ENCODE measurements around the gene CCDC97.

The CCDC97 gene

DNA sequence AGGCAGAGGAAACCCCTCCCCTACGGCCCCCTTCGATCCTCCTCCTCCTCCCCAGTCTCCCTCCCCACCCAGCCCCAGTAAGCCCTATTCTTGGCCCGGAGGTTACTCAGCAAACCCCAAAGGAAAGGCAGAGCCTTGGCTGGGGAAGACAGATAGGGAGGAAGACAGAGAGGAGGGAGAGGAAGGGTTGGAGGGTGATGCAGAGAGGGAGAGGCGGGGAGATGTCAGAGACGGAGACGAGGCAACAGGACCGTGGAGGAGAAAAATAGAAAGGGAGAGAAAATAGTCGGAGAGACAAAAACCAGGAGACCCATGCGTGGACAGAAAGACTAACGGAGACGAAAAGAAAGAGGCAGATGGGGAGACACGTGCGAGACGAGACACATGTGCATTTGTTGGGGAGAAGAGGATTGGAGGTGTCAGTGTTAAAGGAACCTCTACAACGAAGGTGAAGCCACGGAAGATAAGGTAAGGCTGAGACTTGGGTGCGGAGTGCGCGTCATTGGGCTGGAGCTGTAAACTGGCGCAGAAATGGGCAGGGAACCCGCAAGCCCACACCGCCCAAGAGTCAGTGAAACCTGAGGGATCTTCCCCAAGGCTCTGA is 40.9 kb downstream of the CCDC97 start:
- TF ChIP-seq, protein P1, sequence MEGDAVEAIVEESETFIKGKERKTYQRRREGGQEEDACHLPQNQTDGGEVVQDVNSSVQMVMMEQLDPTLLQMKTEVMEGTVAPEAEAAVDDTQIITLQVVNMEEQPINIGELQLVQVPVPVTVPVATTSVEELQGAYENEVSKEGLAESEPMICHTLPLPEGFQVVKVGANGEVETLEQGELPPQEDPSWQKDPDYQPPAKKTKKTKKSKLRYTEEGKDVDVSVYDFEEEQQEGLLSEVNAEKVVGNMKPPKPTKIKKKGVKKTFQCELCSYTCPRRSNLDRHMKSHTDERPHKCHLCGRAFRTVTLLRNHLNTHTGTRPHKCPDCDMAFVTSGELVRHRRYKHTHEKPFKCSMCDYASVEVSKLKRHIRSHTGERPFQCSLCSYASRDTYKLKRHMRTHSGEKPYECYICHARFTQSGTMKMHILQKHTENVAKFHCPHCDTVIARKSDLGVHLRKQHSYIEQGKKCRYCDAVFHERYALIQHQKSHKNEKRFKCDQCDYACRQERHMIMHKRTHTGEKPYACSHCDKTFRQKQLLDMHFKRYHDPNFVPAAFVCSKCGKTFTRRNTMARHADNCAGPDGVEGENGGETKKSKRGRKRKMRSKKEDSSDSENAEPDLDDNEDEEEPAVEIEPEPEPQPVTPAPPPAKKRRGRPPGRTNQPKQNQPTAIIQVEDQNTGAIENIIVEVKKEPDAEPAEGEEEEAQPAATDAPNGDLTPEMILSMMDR (conservative IDR thresholded peaks at IDR 0.05; ENCODE audit: control insufficient read depth, insufficient read depth, low read depth, low read length): no peak
- peak; percentile 48 for DNase-seq (ENCODE audit: low read depth)
- H3K4me3 ChIP-seq (ENCODE audit: control insufficient read depth, low read depth, low read length): peak overlapping the region; percentile 89

- peak overlapping the region; percentile 89 for H3K4me3 ChIP-seq (ENCODE audit: control insufficient read depth, low read depth, low read length)
- TF ChIP-seq, protein P1 (conservative IDR thresholded peaks at IDR 0.05; ENCODE audit: control insufficient read depth, insufficient read depth, low read depth, low read length): no peak
- peak; percentile 58 for DNase-seq (ENCODE audit: low read depth)
These were observed 41.6 kb downstream of the CCDC97 start for GRCh38 chr19:41351339-41352245.

DNA sequence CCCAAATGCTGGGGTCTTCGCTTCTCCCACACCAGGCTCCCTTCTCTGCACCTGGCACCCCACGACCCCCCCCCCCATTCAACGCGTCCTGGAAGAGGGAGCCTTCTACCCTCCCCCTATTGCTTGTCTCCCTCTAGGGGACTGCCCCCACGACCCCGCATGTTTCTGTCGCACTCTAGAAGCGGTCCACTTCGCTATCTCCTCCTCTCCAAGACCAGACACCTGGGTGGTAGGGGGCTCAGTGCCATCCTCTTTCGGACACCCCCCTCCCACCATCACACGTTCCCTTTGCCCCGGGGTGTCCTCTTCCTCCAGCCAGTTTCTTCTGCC is 42.3 kb downstream of the CCDC97 start:
- peak overlapping the region; percentile 89 for H3K4me3 ChIP-seq (ENCODE audit: control insufficient read depth, low read depth, low read length)
- TF ChIP-seq, protein P1 (conservative IDR thresholded peaks at IDR 0.05; ENCODE audit: control insufficient read depth, insufficient read depth, low read depth, low read length): no peak
- DNase-seq (ENCODE audit: low read depth): no peak

DNA sequence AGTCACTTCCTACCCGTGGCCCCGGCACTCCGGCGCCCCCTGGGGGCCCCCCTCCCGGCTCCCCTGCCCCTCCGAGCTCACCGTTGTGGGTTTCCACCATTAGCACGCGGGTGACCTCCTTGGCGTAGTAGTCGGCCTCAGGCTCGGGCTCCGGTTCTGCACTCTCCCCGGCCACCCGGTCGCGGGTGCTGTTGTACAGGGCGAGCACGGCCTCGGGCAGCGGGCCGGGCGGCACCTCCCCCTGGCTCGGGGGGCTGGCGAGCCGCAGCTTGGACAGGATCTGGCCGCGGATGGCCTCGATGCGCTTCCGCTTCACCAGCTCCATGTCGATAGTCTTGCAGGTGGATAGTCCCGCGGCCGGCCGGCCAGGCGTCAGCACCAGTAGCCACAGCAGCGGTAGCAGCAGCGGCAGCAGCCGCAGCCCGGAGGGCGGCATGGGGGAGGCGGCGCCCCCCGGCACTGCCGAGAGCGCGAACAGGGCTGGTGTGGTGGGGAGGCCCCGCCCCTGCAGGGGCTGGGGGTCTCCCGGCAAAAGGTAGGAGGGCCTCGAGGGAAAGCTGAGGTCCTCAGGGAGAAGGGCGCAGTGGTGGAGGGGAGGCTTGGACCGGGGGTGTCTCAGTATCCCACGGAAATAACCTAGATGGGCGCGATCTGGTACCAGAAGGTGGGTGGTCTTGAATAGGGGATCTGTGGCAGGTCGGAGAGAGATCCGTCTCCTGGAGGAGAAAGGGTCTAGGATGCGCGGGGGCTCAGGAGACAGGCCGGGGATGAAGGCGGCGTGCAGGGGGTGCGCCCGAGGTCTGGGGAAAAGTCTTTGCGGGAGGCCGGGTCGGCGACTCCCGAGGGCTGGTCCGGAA is 42.9 kb downstream of the CCDC97 start:
- H3K4me3 ChIP-seq (ENCODE audit: control insufficient read depth, low read depth, low read length): peak overlapping the region; percentile 89
- TF ChIP-seq, protein P1 (conservative IDR thresholded peaks at IDR 0.05; ENCODE audit: control insufficient read depth, insufficient read depth, low read depth, low read length): peak; percentile 35
- DNase-seq (ENCODE audit: low read depth): peak; percentile 51

DNA sequence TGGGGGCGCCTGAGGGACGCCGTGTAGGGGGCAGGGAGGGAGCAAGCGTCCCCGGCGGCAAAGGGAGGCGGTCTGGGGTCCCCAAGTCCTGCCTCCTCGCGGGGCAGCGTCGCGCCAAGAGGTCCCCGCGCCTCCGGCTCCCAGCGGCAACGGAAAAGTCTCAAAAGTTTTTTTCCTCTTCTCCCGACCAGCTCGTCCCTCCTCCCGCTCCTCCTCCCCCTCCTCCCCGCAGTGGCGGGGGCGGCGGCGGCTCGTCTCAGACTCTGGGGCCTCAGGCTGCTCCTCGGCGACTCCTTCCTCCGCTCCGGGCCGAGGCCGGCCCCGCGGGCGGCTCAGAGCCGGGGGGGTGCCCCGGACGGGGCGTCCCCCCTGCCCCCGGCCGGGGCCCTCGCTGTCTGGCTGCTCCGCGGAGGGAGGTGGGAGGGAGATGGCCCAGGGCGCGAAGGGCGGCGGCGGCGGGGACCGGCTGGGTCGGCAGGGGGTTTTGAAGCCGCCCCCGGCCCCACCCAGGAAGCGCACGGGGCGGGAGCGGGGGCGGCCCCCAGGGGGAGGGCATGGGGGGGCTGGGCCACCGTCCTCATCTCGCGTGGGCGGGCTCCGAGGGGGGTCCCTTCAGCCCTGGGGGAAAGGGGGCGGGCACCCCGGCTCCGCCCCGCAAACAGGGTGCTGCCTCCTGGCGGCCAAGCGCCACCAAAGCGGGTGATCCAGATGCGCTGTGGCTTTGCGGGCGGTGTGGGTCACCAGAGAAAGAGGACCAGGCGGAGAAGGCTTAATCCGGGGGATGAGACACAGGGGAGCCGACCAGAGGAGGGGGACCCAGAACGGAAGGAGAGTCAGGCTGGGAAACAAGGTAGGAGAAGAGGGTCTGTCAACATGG is 43.7 kb downstream of the CCDC97 start, which contains the start of gene TGFB1:
Gene TGFB1 (minus strand): TSS at position 457 of the 877 bp plus-strand sequence. CDS start 878 bp downstream, outside the sequence.
- peak; percentile 81 for DNase-seq (ENCODE audit: low read depth)
- H3K4me3 ChIP-seq (ENCODE audit: control insufficient read depth, low read depth, low read length): peak within 1 kb of the TSS; percentile 89
- TF ChIP-seq, protein P1 (conservative IDR thresholded peaks at IDR 0.05; ENCODE audit: control insufficient read depth, insufficient read depth, low read depth, low read length): peak; percentile 73
